HCT116 (cell line): ENCODE data around the gene PCBP3. TPM values are rescaled to one million over a fixed set of nuclear protein-coding genes. Genes with fewer than 3 reads are reported as not detected.

Experiments
- ATAC-seq: fragments of 200-7000 bp; cut with Tn5 transposase; 2 replicates; pipeline ENCODE4 v1.9.1; 2020; ENCODE audit warnings: mild to moderate bottlenecking, moderate library complexity
- BruUV-seq: library from RNA; stranded (reverse); fragments of 400-500 nt; replicated peaks from 2 replicates; lab custom pipeline; 2021; lab: Mats Ljungman, UMichigan
- CTCF ChIA-PET: fragments of 300-600 bp; sonication (Branson Sonifier 250); formaldehyde crosslinking; loops from one replicate; lab custom pipeline; 2021; ENCODE audit warnings: antibody characterized with exemption; lab: Charles Lee
- POLR2A ChIA-PET: fragments of 300-600, 350-600 bp; sonication (Branson Sonifier 250); formaldehyde crosslinking; loops from one replicate; lab custom pipeline; 2021; ENCODE audit warnings: antibody characterized with exemption; lab: Charles Lee
- RAD21 ChIA-PET, 2 experiments: fragments of 300-600 bp; sonication (Branson Sonifier 250); formaldehyde crosslinking; loops; one replicate each; lab custom pipeline; 2023; ENCODE audit warnings: low total read pairs in 2 of 2; ENCODE audit not compliant: uncharacterized antibody in 2 of 2, unreplicated experiment in 2 of 2, low non-redundant PET in 1 of 2; lab: Charles Lee
- DNase-seq: peaks from one replicate; pipeline ENCODE4 v3.0.0-alpha.2; 2010; ENCODE audit warnings: low read depth, low spot score
- H2AFZ ChIP-seq: fragments of 200-600 bp; shearing (Covaris generic), sonication (generic); 2 replicates; pipeline ENCODE4 v1.6.1; 2017; ENCODE audit warnings: low read depth, mixed run types, mixed read lengths, antibody characterized with exemption, low read length; ENCODE audit not compliant: poor library complexity, severe bottlenecking
- H3K27ac ChIP-seq: 2 replicates; pipeline ENCODE4 v1.5.1; 2012; ENCODE audit warnings: low read depth, low read length
- H3K27me3 ChIP-seq: fragments of 200-600 bp; sonication (generic); 2 replicates; pipeline ENCODE4 v1.6.1; 2016; ENCODE audit warnings: mixed run types, low read length, mixed read lengths; ENCODE audit not compliant: insufficient read depth
- H3K36me3 ChIP-seq, 2 experiments: fragments of 200-500 bp in 1 of 2; fragments of 200-600 bp in 1 of 2; sonication (Bioruptor generic) in 1 of 2; sonication (generic) in 1 of 2; 2 replicates each; pipeline versions ENCODE4 v1.5.1 to v1.6.1; 2014 to 2016; ENCODE audit warnings: low read length in 2 of 2, inconsistent platforms in 1 of 2, mixed read lengths in 1 of 2, mixed run types in 1 of 2; ENCODE audit not compliant: insufficient read depth in 2 of 2, control insufficient read depth in 1 of 2
- H3K4me1 ChIP-seq, 2 experiments: fragments of 200-600 bp in 1 of 2; sonication (generic) in 1 of 2; 2 replicates each; pipeline versions ENCODE4 v1.5.1 to v1.6.1; 2012 to 2017; ENCODE audit warnings: low read length in 2 of 2, inconsistent platforms in 1 of 2, mild to moderate bottlenecking in 1 of 2, mixed read lengths in 1 of 2, mixed run types in 1 of 2, moderate library complexity in 1 of 2; ENCODE audit not compliant: insufficient read depth in 2 of 2, control insufficient read depth in 1 of 2
- H3K4me2 ChIP-seq: fragments of 200-600 bp; sonication (generic); 2 replicates; pipeline ENCODE4 v1.6.1; 2017; ENCODE audit warnings: mixed run types, low read length, mixed read lengths
- H3K4me3 ChIP-seq, 2 experiments: fragments of 200-600 bp in 1 of 2; sonication (generic) in 1 of 2; replicated peaks in 1 of 2; 2 replicates each; pipeline ENCODE4 v1.5.1; 2011 to 2016; ENCODE audit warnings: low read length in 2 of 2, control low read depth in 1 of 2, low read depth in 1 of 2, mild to moderate bottlenecking in 1 of 2, mixed read lengths in 1 of 2, mixed run types in 1 of 2
- H3K79me2 ChIP-seq: fragments of 200-600 bp; sonication (generic); 2 replicates; pipeline ENCODE4 v1.6.1; 2017; ENCODE audit warnings: mild to moderate bottlenecking, mixed run types, low read length, moderate library complexity, mixed read lengths; ENCODE audit not compliant: insufficient read depth
- H3K9ac ChIP-seq: fragments of 200-600 bp; sonication (generic); 2 replicates; pipeline ENCODE4 v1.6.1; 2016; ENCODE audit warnings: low read length, mixed read lengths
- H3K9me2 ChIP-seq: fragments of 200-600 bp; sonication (generic), shearing (Covaris generic); 2 replicates; pipeline ENCODE4 v1.6.1; 2017; ENCODE audit warnings: mixed run types, mild to moderate bottlenecking, moderate library complexity; ENCODE audit not compliant: insufficient read depth
- H3K9me3 ChIP-seq, 2 experiments: fragments of 200-500 bp in 1 of 2; fragments of 200-600 bp in 1 of 2; sonication (Bioruptor generic) in 1 of 2; sonication (generic) in 1 of 2; 2 replicates each; pipeline ENCODE4 v1.6.1; 2014 to 2017; ENCODE audit warnings: low read length in 2 of 2, mixed read lengths in 2 of 2, inconsistent platforms in 1 of 2, low read depth in 1 of 2, mild to moderate bottlenecking in 1 of 2, mixed run types in 1 of 2, moderate library complexity in 1 of 2; ENCODE audit not compliant: control insufficient read depth in 1 of 2, insufficient read depth in 1 of 2
- H4K20me1 ChIP-seq: fragments of 200-600 bp; sonication (generic), shearing (Covaris generic); 2 replicates; pipeline ENCODE4 v1.6.1; 2017; ENCODE audit warnings: mixed run types, mild to moderate bottlenecking, moderate library complexity; ENCODE audit not compliant: insufficient read depth
- CEBPB ChIP-seq: IDR thresholded peaks from 2 replicates; pipeline ENCODE4 v1.6.1; 2012; ENCODE audit warnings: low read depth
- SRF ChIP-seq: IDR thresholded peaks from 2 replicates; pipeline ENCODE4 v1.6.1; 2012; ENCODE audit warnings: low read depth
- YY1 ChIP-seq: IDR thresholded peaks from 2 replicates; pipeline ENCODE4 v1.6.1; 2011; ENCODE audit warnings: low read length, low read depth, moderate library complexity, mild to moderate bottlenecking; ENCODE audit not compliant: insufficient replicate concordance; ENCODE audit errors: extremely low read depth
- intact Hi-C: fragments of 100-400 bp; cut with micrococcal nuclease; formaldehyde crosslinking; loops from 2 replicates; pipeline ENCODE4 v1.10.0; 2022
- total RNA-seq: library from RNA; stranded (reverse); gene quantifications from one replicate; pipeline ENCODE4 v1.2.1, GENCODE V29; 2021; ENCODE audit not compliant: unreplicated experiment

Gene PCBP3
- total RNA-seq, 1 experiment from 2014 or later: 3.1 TPM

- DNase-seq: no peak
- POLR2A ChIA-PET: no interaction called here
- Histone ChIP-seq H4K20me1 (no peaks in the 10 kb centered on the region), H3K9me3 (no peaks in the 10 kb centered on the region), H3K4me3 (no peak overlapping the region), H3K9ac (no peak overlapping the region), H2AFZ (no peak overlapping the region), H3K27ac (no peak overlapping the region), H3K27me3 (no peaks in the 10 kb centered on the region), H3K79me2 (no peaks in the 10 kb centered on the region), H3K36me3 (peaks cover 0 to 4% of the 10 kb centered on the region in 2 experiments; a peak in 2 of 4 replicates), H3K4me2 (no peak overlapping the region), H3K9me2 (no peaks in the 10 kb centered on the region), H3K4me1 (peaks cover 21 to 23% of the 10 kb centered on the region in 2 experiments)
- ATAC-seq: no peak
- BruUV-seq: no TSS peak
- intact Hi-C loops: no loop called here
- CTCF ChIA-PET: no interaction called here
- RAD21 ChIA-PET: no interaction called here
- no peak for TF ChIP-seq YY1
- TF ChIP-seq CEBPB: no peak
- no peak for TF ChIP-seq SRF
These were observed 348.2 kb downstream of the PCBP3 start for GRCh38 chr21:45991606-45992300.

Other genes starting within 250 kb of the PCBP3 start
- 59.5 TPM for gene COL18A1, start 238.6 kb upstream of the PCBP3 start, total RNA-seq
- gene SLC19A1, start 101.3 kb upstream of the PCBP3 start, total RNA-seq: 50.2 TPM